22Rv1 (cell line): ENCODE measurements around the gene ZNF212.

ENCODE experiments used
- CTCF ChIP-seq: fragments of 450-650 bp; IDR thresholded peaks from 2 replicates; pipeline ENCODE4 v1.5.1; 2017; ENCODE audit warnings: mild to moderate bottlenecking
- ZFX ChIP-seq: fragments of 450-650 bp; IDR thresholded peaks from 2 replicates; pipeline ENCODE4 v1.6.1; 2017; ENCODE audit warnings: antibody characterized with exemption, borderline replicate concordance

- TF ChIP-seq CTCF, result no peak
- no peak for TF ChIP-seq ZFX
Measured at GRCh38 chr7:149225106-149225505, 14.3 kb upstream of the ZNF212 start.
